Fibroblast of pulmonary artery (primary cell): Measurements from ENCODE around the gene OBP2B.

ENCODE experiments used
- DNase-seq: peaks from one replicate; pipeline ENCODE4 v3.0.0-alpha.2; 2010; ENCODE audit warnings: low read depth
- H3K4me3 ChIP-seq: replicated peaks from 2 replicates; pipeline ENCODE4 v1.5.1; 2011; ENCODE audit warnings: low read depth, mild to moderate bottlenecking, control low read depth, low read length, moderate library complexity
- CTCF ChIP-seq: IDR thresholded peaks from 2 replicates; pipeline ENCODE4 v1.5.1; 2011; ENCODE audit warnings: mild to moderate bottlenecking, control low read depth, low read length, inconsistent platforms; ENCODE audit errors: missing control alignments

Gene OBP2B

GRCh38 chr9:133194597-133194996 lies 14.5 kb downstream of the OBP2B start:
- no peak for TF ChIP-seq CTCF
- no peak for DNase-seq

GRCh38 chr9:133191989-133192388 lies 17.1 kb downstream of the OBP2B start:
- no peak for DNase-seq
- no peak overlapping the region for H3K4me3 ChIP-seq
- no peak for TF ChIP-seq CTCF

More at GRCh38 chr9:133194597-133194996, 14.5 kb downstream of the OBP2B start:
- no peak overlapping the region for H3K4me3 ChIP-seq

GRCh38 chr9:133189826-133190225 lies 19.2 kb downstream of the OBP2B start:
- DNase-seq = no peak
- no peak for TF ChIP-seq CTCF
- H3K4me3 ChIP-seq = no peak overlapping the region

GRCh38 chr9:133188843-133189180 lies 20.2 kb downstream of the OBP2B start:
- TF ChIP-seq CTCF = no peak

GRCh38 chr9:133188006-133188842 lies 20.8 kb downstream of the OBP2B start:
- H3K4me3 ChIP-seq = no peak overlapping the region
- DNase-seq = peak; percentile 7
- peak; percentile 28 for TF ChIP-seq CTCF

More at GRCh38 chr9:133188843-133189180, 20.2 kb downstream of the OBP2B start:
- no peak overlapping the region for H3K4me3 ChIP-seq
- no peak for DNase-seq

- TF ChIP-seq CTCF = no peak
- H3K4me3 ChIP-seq = no peak overlapping the region
- no peak for DNase-seq
These were observed 21.5 kb downstream of the OBP2B start for GRCh38 chr9:133187561-133188005.

- no peak overlapping the region for H3K4me3 ChIP-seq
- TF ChIP-seq CTCF = no peak
- no peak for DNase-seq
These were observed 22.3 kb downstream of the OBP2B start for GRCh38 chr9:133186736-133187135.
